IMR-90 (cell line): ENCODE data around the gene NR1I3. TPM values are rescaled to one million over a fixed set of nuclear protein-coding genes. Genes with fewer than 3 reads are reported as not detected.

Experiments
- ATAC-seq: fragments of 200-7000 bp; cut with Tn5 transposase; 2 replicates; pipeline ENCODE4 v1.9.1; 2020; ENCODE audit warnings: low read depth, mild to moderate bottlenecking, moderate library complexity
- BruUV-seq: library from RNA; stranded (reverse); fragments of 400-500 nt; replicated peaks from 2 replicates; lab custom pipeline; 2021; lab: Mats Ljungman, UMichigan
- CTCF ChIA-PET: fragments of 300-600 bp; formaldehyde crosslinking; extraction: SDS; loops from one replicate; lab custom pipeline; 2021; ENCODE audit warnings: antibody characterized with exemption; lab: Yijun Ruan, JAX
- POLR2A ChIA-PET: fragments of 300-600 bp; sonication (Branson Sonifier 250); formaldehyde crosslinking; loops from one replicate; lab custom pipeline; 2022; ENCODE audit warnings: antibody characterized with exemption; ENCODE audit not compliant: unreplicated experiment; lab: Charles Lee
- DNase-seq: peaks from one replicate; pipeline ENCODE4 v3.0.0; 2013
- H2AFZ ChIP-seq: replicated peaks from 2 replicates; pipeline ENCODE3; 2013; ENCODE audit warnings: low read length, mild to moderate bottlenecking; ENCODE audit not compliant: poor library complexity
- H2AK5ac ChIP-seq: 2 replicates; pipeline ENCODE4 v1.6.1; 2013; ENCODE audit warnings: low read depth, low read length, inconsistent platforms
- H2AK9ac ChIP-seq: replicated peaks from 2 replicates; pipeline ENCODE3; 2013; ENCODE audit warnings: mild to moderate bottlenecking, low read depth, low read length, moderate library complexity; ENCODE audit not compliant: poor library complexity
- H2BK120ac ChIP-seq: 2 replicates; pipeline ENCODE4 v1.6.1; 2013; ENCODE audit warnings: low read depth, low read length, inconsistent platforms
- H2BK15ac ChIP-seq: 3 replicates; pipeline ENCODE4 v1.6.1; 2013; ENCODE audit warnings: low read depth, low read length, inconsistent platforms
- H2BK20ac ChIP-seq: 2 replicates; pipeline ENCODE4 v1.6.1; 2013; ENCODE audit warnings: low read depth, mild to moderate bottlenecking, inconsistent platforms, low read length, moderate library complexity
- H2BK5ac ChIP-seq: 2 replicates; pipeline ENCODE4 v1.6.1; 2013; ENCODE audit warnings: mild to moderate bottlenecking, low read depth, low read length, inconsistent platforms; ENCODE audit not compliant: poor library complexity, severe bottlenecking
- H3K14ac ChIP-seq: replicated peaks from 2 replicates; pipeline ENCODE4 v1.6.1; 2013; ENCODE audit warnings: low read depth, low read length, inconsistent platforms
- H3K18ac ChIP-seq: 2 replicates; pipeline ENCODE4 v1.6.1; 2013; ENCODE audit warnings: low read depth, low read length, control low read depth
- H3K23ac ChIP-seq: 2 replicates; pipeline ENCODE4 v1.6.1; 2013; ENCODE audit warnings: low read depth, low read length, inconsistent platforms
- H3K27ac ChIP-seq: 2 replicates; pipeline ENCODE4 v1.5.1; 2013; ENCODE audit warnings: mild to moderate bottlenecking, control low read depth, low read length; ENCODE audit not compliant: insufficient read depth
- H3K27me3 ChIP-seq: 2 replicates; pipeline ENCODE4 v1.6.1; 2013; ENCODE audit warnings: low read length; ENCODE audit not compliant: control insufficient read depth, insufficient read depth
- H3K36me3 ChIP-seq: 2 replicates; pipeline ENCODE4 v1.6.1; 2013; ENCODE audit warnings: low read length, mixed read lengths; ENCODE audit not compliant: control insufficient read depth, insufficient read depth
- H3K4ac ChIP-seq: 2 replicates; pipeline ENCODE4 v1.6.1; 2013; ENCODE audit warnings: low read depth, low read length, inconsistent platforms
- H3K4me1 ChIP-seq: 2 replicates; pipeline ENCODE4 v1.6.1; 2013; ENCODE audit warnings: low read length, mixed read lengths; ENCODE audit not compliant: control insufficient read depth, insufficient read depth
- H3K4me2 ChIP-seq: 2 replicates; pipeline ENCODE4 v1.6.1; 2013; ENCODE audit warnings: low read depth, mild to moderate bottlenecking, control low read depth, low read length, moderate library complexity
- H3K4me3 ChIP-seq: 2 replicates; pipeline ENCODE4 v1.5.1; 2013; ENCODE audit warnings: low read depth, mild to moderate bottlenecking, control low read depth, low read length, moderate library complexity; ENCODE audit not compliant: insufficient read depth
- H3K56ac ChIP-seq: 2 replicates; pipeline ENCODE4 v1.6.1; 2013; ENCODE audit warnings: low read length, inconsistent platforms; ENCODE audit not compliant: insufficient read depth; ENCODE audit errors: extremely low read depth
- H3K79me1 ChIP-seq, 2 experiments: 2 replicates each; pipeline ENCODE4 v1.6.1; 2013; ENCODE audit warnings: low read length in 2 of 2, inconsistent platforms in 1 of 2, low read depth in 1 of 2
- H3K9ac ChIP-seq: 2 replicates; pipeline ENCODE4 v1.6.1; 2013; ENCODE audit warnings: low read depth, low read length, control low read depth
- H3K9me1 ChIP-seq: 2 replicates; pipeline ENCODE4 v1.6.1; 2013; ENCODE audit warnings: low read length, inconsistent platforms; ENCODE audit not compliant: insufficient read depth
- H3K9me3 ChIP-seq: 2 replicates; pipeline ENCODE4 v1.6.1; 2013; ENCODE audit warnings: low read length; ENCODE audit not compliant: control insufficient read depth, insufficient read depth
- H4K20me1 ChIP-seq: 2 replicates; pipeline ENCODE4 v1.6.1; 2013; ENCODE audit warnings: low read length, inconsistent platforms; ENCODE audit not compliant: insufficient read depth
- H4K5ac ChIP-seq: 2 replicates; pipeline ENCODE4 v1.6.1; 2013; ENCODE audit warnings: mild to moderate bottlenecking, low read depth, low read length, control low read depth
- H4K8ac ChIP-seq, 2 experiments: 2 replicates each; pipeline ENCODE4 v1.6.1; 2013; ENCODE audit warnings: low read depth in 2 of 2, low read length in 2 of 2, control low read depth in 1 of 2, inconsistent platforms in 1 of 2
- H4K91ac ChIP-seq: 2 replicates; pipeline ENCODE4 v1.6.1; 2013; ENCODE audit warnings: low read depth, low read length, inconsistent platforms; ENCODE audit not compliant: insufficient read depth
- CTCF ChIP-seq: conservative IDR thresholded peaks from 2 replicates; pipeline ENCODE4 v1.5.1; 2012; ENCODE audit warnings: mild to moderate bottlenecking, low read depth, low read length, improper control_type of control experiment
- POLR2A ChIP-seq: IDR thresholded peaks from 2 replicates; pipeline ENCODE4 v1.6.1; 2012; ENCODE audit warnings: mild to moderate bottlenecking, low read depth, low read length
- WGBS, 2 experiments: methylation state at CpG; one replicate each; pipeline versions ENCODE4 v1.1.5 to v1.1.7; 2013; ENCODE audit warnings: missing lambda C conversion rate in 2 of 2; ENCODE audit not compliant: insufficient read length in 1 of 2; ENCODE audit errors: extremely low coverage in 2 of 2; 5-methylcytosine and 5-hydroxymethylcytosine counted together
- dilution Hi-C: fragments of 300-500 bp; cut with HindIII; formaldehyde crosslinking; loops from one replicate; pipeline ENCODE4 v1.14.3; 2018; ENCODE audit warnings: low sequenced_read_pairs; ENCODE audit not compliant: unreplicated experiment
- in situ Hi-C: fragments of 300-500 bp; cut with MboI; formaldehyde crosslinking; loops from 3 replicates; pipeline ENCODE4 v1.14.3; 2019; ENCODE audit warnings: low sequenced_read_pairs, inconsistent platforms, mixed read lengths
- intact Hi-C: fragments of 100-400 bp; cut with micrococcal nuclease; formaldehyde crosslinking; loops from 2 replicates; pipeline ENCODE4 v1.10.0; 2022
- polyA plus RNA-seq, 3 experiments: library from polyadenylated mRNA; depleted of rRNA; stranded (reverse); fragments of >200 nt; gene quantifications; 2 replicates each; pipeline ENCODE4 v1.2.3, GENCODE V29; 2012; ENCODE audit warnings: low replicate concordance in 1 of 3
- total RNA-seq: library from RNA; depleted of rRNA; stranded (reverse); fragments of >200 nt; gene quantifications from 2 replicates; pipeline ENCODE4 v1.2.3, GENCODE V29; 2012

The NR1I3 gene
- total and polyA plus RNA-seq, 2 of the 4 experiments (the other 2 are of a cell fraction) = not detected

GRCh38 chr1:161198897-161199431, 39.0 kb downstream of the NR1I3 start, which contains the start of gene ADAMTS4:
Gene ADAMTS4 (minus strand): TSS chr1:161199054. CDS start chr1:161198627, 427 bp downstream.
- H2BK5ac ChIP-seq = no peak within 1 kb of the TSS
- H3K79me1 ChIP-seq = peaks cover 14 to 18% of the 10 kb centered on the region in 2 experiments
- no peaks in the 10 kb centered on the region for H3K27me3 ChIP-seq
- ChIA-PET CTCF (interaction anchor here (1.0 kb wide), 1 partner anchor 28 kb away, joined by 3 read pairs; no protein-coding TSS in a partner anchor), POLR2A (no interaction called here)
- TF ChIP-seq POLR2A (peak; percentile 71; the same call in 1 of the 2 replicates), CTCF (no peak)
- peak within 1 kb of the TSS; percentile 94 for H2AFZ ChIP-seq
- peak within 1 kb of the TSS; percentile 92 for H2AK9ac ChIP-seq
- BruUV-seq = no TSS peak
- H4K91ac ChIP-seq = peak within 1 kb of the TSS; percentile 32
- H3K4me2 ChIP-seq = peak within 1 kb of the TSS; percentile 30; the same call in 1 of the 2 replicates
- H4K20me1 ChIP-seq = no peaks in the 10 kb centered on the region
- H3K4me3 ChIP-seq = no peak within 1 kb of the TSS
- H3K14ac ChIP-seq = 0 out of 2 replicates have a peak within 1 kb of the TSS, but pooled peaks have one; percentile 24
- intact Hi-C loops (no loop called here), dilution Hi-C loops (no loop called here), in situ Hi-C loops (no loop called here)
- WGBS, 2 experiments = 29% methylated on average over 2 of the region's 11 CpGs; no CpG with 5 or more reads in 1 of the 2 experiments
- peaks cover 24% of the 10 kb centered on the region for H3K9me1 ChIP-seq
- peak within 1 kb of the TSS; percentile 24; the same call in 1 of the 2 replicates for H3K56ac ChIP-seq
- no peaks in the 10 kb centered on the region for H3K9me3 ChIP-seq
- peak; percentile 13 for ATAC-seq
- peak within 1 kb of the TSS; percentile 8; the same call in 1 of the 2 replicates for H4K5ac ChIP-seq
- peaks cover 5% of the 10 kb centered on the region; the same call in 1 of the 2 replicates for H3K36me3 ChIP-seq
- DNase-seq = peak; percentile 76
- H3K4me1 ChIP-seq = peaks cover 31% of the 10 kb centered on the region
- H3K9ac ChIP-seq = no peak within 1 kb of the TSS
- H2AK5ac ChIP-seq = peak within 1 kb of the TSS; percentile 48
- H4K8ac ChIP-seq = peak within 1 kb of the TSS; percentile 42 to 96; a peak in 3 of 4 replicates
- no peak within 1 kb of the TSS for H2BK20ac ChIP-seq
- 0 out of 2 replicates have a peak within 1 kb of the TSS, but pooled peaks have one; percentile 12 for H3K23ac ChIP-seq
- H3K4ac ChIP-seq = peak within 1 kb of the TSS; percentile 68
- no peak within 1 kb of the TSS; the same call in 1 of the 2 replicates for H2BK120ac ChIP-seq
- peak within 1 kb of the TSS; percentile 2 for H3K27ac ChIP-seq
- H3K18ac ChIP-seq = no peak within 1 kb of the TSS
- 0 out of 3 replicates have a peak within 1 kb of the TSS, but pooled peaks have one; percentile 16 for H2BK15ac ChIP-seq
